HCT116 (cell line): Measurements from ENCODE around the gene ABCD1. TPM values are rescaled to one million over a fixed set of nuclear protein-coding genes. Genes with fewer than 3 reads are reported as not detected.

Experiments used
- ATAC-seq: fragments of 200-7000 bp; cut with Tn5 transposase; 2 replicates; pipeline ENCODE4 v1.9.1; 2020; ENCODE audit warnings: mild to moderate bottlenecking, moderate library complexity
- BruUV-seq: library from RNA; stranded (reverse); fragments of 400-500 nt; replicated peaks from 2 replicates; lab custom pipeline; 2021; lab: Mats Ljungman, UMichigan
- CTCF ChIA-PET: fragments of 300-600 bp; sonication (Branson Sonifier 250); formaldehyde crosslinking; loops from one replicate; lab custom pipeline; 2021; ENCODE audit warnings: antibody characterized with exemption; lab: Charles Lee
- POLR2A ChIA-PET: fragments of 300-600, 350-600 bp; sonication (Branson Sonifier 250); formaldehyde crosslinking; loops from one replicate; lab custom pipeline; 2021; ENCODE audit warnings: antibody characterized with exemption; lab: Charles Lee
- RAD21 ChIA-PET, 2 experiments: fragments of 300-600 bp; sonication (Branson Sonifier 250); formaldehyde crosslinking; loops; one replicate each; lab custom pipeline; 2023; ENCODE audit warnings: low total read pairs in 2 of 2; ENCODE audit not compliant: uncharacterized antibody in 2 of 2, unreplicated experiment in 2 of 2, low non-redundant PET in 1 of 2; lab: Charles Lee
- DNase-seq: peaks from one replicate; pipeline ENCODE4 v3.0.0-alpha.2; 2010; ENCODE audit warnings: low read depth, low spot score
- H2AFZ ChIP-seq: fragments of 200-600 bp; shearing (Covaris generic), sonication (generic); 2 replicates; pipeline ENCODE4 v1.6.1; 2017; ENCODE audit warnings: low read depth, mixed run types, mixed read lengths, antibody characterized with exemption, low read length; ENCODE audit not compliant: poor library complexity, severe bottlenecking
- H3K27ac ChIP-seq: 2 replicates; pipeline ENCODE4 v1.5.1; 2012; ENCODE audit warnings: low read depth, low read length
- H3K27me3 ChIP-seq: fragments of 200-600 bp; sonication (generic); 2 replicates; pipeline ENCODE4 v1.6.1; 2016; ENCODE audit warnings: mixed run types, low read length, mixed read lengths; ENCODE audit not compliant: insufficient read depth
- H3K36me3 ChIP-seq, 2 experiments: fragments of 200-500 bp in 1 of 2; fragments of 200-600 bp in 1 of 2; sonication (Bioruptor generic) in 1 of 2; sonication (generic) in 1 of 2; 2 replicates each; pipeline versions ENCODE4 v1.5.1 to v1.6.1; 2014 to 2016; ENCODE audit warnings: low read length in 2 of 2, inconsistent platforms in 1 of 2, mixed read lengths in 1 of 2, mixed run types in 1 of 2; ENCODE audit not compliant: insufficient read depth in 2 of 2, control insufficient read depth in 1 of 2
- H3K4me1 ChIP-seq, 2 experiments: fragments of 200-600 bp in 1 of 2; sonication (generic) in 1 of 2; 2 replicates each; pipeline versions ENCODE4 v1.5.1 to v1.6.1; 2012 to 2017; ENCODE audit warnings: low read length in 2 of 2, inconsistent platforms in 1 of 2, mild to moderate bottlenecking in 1 of 2, mixed read lengths in 1 of 2, mixed run types in 1 of 2, moderate library complexity in 1 of 2; ENCODE audit not compliant: insufficient read depth in 2 of 2, control insufficient read depth in 1 of 2
- H3K4me2 ChIP-seq: fragments of 200-600 bp; sonication (generic); 2 replicates; pipeline ENCODE4 v1.6.1; 2017; ENCODE audit warnings: mixed run types, low read length, mixed read lengths
- H3K4me3 ChIP-seq, 2 experiments: fragments of 200-600 bp in 1 of 2; sonication (generic) in 1 of 2; replicated peaks in 1 of 2; 2 replicates each; pipeline ENCODE4 v1.5.1; 2011 to 2016; ENCODE audit warnings: low read length in 2 of 2, control low read depth in 1 of 2, low read depth in 1 of 2, mild to moderate bottlenecking in 1 of 2, mixed read lengths in 1 of 2, mixed run types in 1 of 2
- H3K79me2 ChIP-seq: fragments of 200-600 bp; sonication (generic); 2 replicates; pipeline ENCODE4 v1.6.1; 2017; ENCODE audit warnings: mild to moderate bottlenecking, mixed run types, low read length, moderate library complexity, mixed read lengths; ENCODE audit not compliant: insufficient read depth
- H3K9ac ChIP-seq: fragments of 200-600 bp; sonication (generic); 2 replicates; pipeline ENCODE4 v1.6.1; 2016; ENCODE audit warnings: low read length, mixed read lengths
- H3K9me2 ChIP-seq: fragments of 200-600 bp; sonication (generic), shearing (Covaris generic); 2 replicates; pipeline ENCODE4 v1.6.1; 2017; ENCODE audit warnings: mixed run types, mild to moderate bottlenecking, moderate library complexity; ENCODE audit not compliant: insufficient read depth
- H3K9me3 ChIP-seq, 2 experiments: fragments of 200-500 bp in 1 of 2; fragments of 200-600 bp in 1 of 2; sonication (Bioruptor generic) in 1 of 2; sonication (generic) in 1 of 2; 2 replicates each; pipeline ENCODE4 v1.6.1; 2014 to 2017; ENCODE audit warnings: low read length in 2 of 2, mixed read lengths in 2 of 2, inconsistent platforms in 1 of 2, low read depth in 1 of 2, mild to moderate bottlenecking in 1 of 2, mixed run types in 1 of 2, moderate library complexity in 1 of 2; ENCODE audit not compliant: control insufficient read depth in 1 of 2, insufficient read depth in 1 of 2
- H4K20me1 ChIP-seq: fragments of 200-600 bp; sonication (generic), shearing (Covaris generic); 2 replicates; pipeline ENCODE4 v1.6.1; 2017; ENCODE audit warnings: mixed run types, mild to moderate bottlenecking, moderate library complexity; ENCODE audit not compliant: insufficient read depth
- ATF3 ChIP-seq: IDR thresholded peaks from 2 replicates; pipeline ENCODE4 v1.6.1; 2012
- CBX3 ChIP-seq: IDR thresholded peaks from 2 replicates; pipeline ENCODE4 v1.6.1; 2012; ENCODE audit warnings: low read depth
- EGR1 ChIP-seq: IDR thresholded peaks from 2 replicates; pipeline ENCODE4 v1.6.1; 2012; ENCODE audit warnings: low read depth
- EZH2 ChIP-seq: fragments of 200-600 bp; sonication (generic); IDR thresholded peaks from 2 replicates; pipeline ENCODE4 v1.6.1; 2017; ENCODE audit warnings: antibody characterized with exemption, mixed run types
- EZH2phosphoT487 ChIP-seq: fragments of 200-600 bp; IDR thresholded peaks from 2 replicates; pipeline ENCODE4 v1.6.1; 2018; ENCODE audit warnings: antibody characterized with exemption, borderline replicate concordance
- FOSL1 ChIP-seq: IDR thresholded peaks from 2 replicates; pipeline ENCODE4 v1.6.1; 2012; ENCODE audit warnings: low read depth
- JUND ChIP-seq: IDR thresholded peaks from 2 replicates; pipeline ENCODE4 v1.6.1; 2012
- intact Hi-C: fragments of 100-400 bp; cut with micrococcal nuclease; formaldehyde crosslinking; loops from 2 replicates; pipeline ENCODE4 v1.10.0; 2022
- total RNA-seq: library from RNA; stranded (reverse); gene quantifications from one replicate; pipeline ENCODE4 v1.2.1, GENCODE V29; 2021; ENCODE audit not compliant: unreplicated experiment
- TF ChIP-seq, protein P1 (sequence below): IDR thresholded peaks from 2 replicates; pipeline ENCODE4 v1.6.1; 2011; ENCODE audit warnings: mild to moderate bottlenecking, low read length, moderate library complexity; ENCODE audit not compliant: insufficient replicate concordance; ENCODE audit errors: extremely low read depth

ABCD1 gene
- total RNA-seq, 1 experiment from 2014 or later = 7.1 TPM

- Histone ChIP-seq H3K79me2 (peaks cover 29% of the 10 kb centered on the region), H2AFZ (no peak overlapping the region), H3K27ac (peak overlapping the region; percentile 85), H3K36me3 (peaks cover 4 to 6% of the 10 kb centered on the region in 2 experiments; a peak in 2 of 4 replicates), H3K4me3 (no peak overlapping the region), H3K4me2 (peak overlapping the region; percentile 69), H3K4me1 (peaks cover 39 to 45% of the 10 kb centered on the region in 2 experiments), H3K9me2 (no peaks in the 10 kb centered on the region), H3K9ac (no peak overlapping the region), H3K9me3 (no peaks in the 10 kb centered on the region), H3K27me3 (no peaks in the 10 kb centered on the region), H4K20me1 (no peaks in the 10 kb centered on the region)
- ATAC-seq = no peak
- DNase-seq = no peak
- POLR2A ChIA-PET = no interaction called here
- CTCF ChIA-PET = no interaction called here
- RAD21 ChIA-PET = no interaction called here
- BruUV-seq = no TSS peak
- TF ChIP-seq FOSL1 (no peak), ATF3 (no peak), EZH2phosphoT487 (no peak), JUND (no peak), CBX3 (no peak), EGR1 (no peak), EZH2 (no peak)
- TF ChIP-seq, protein P1, sequence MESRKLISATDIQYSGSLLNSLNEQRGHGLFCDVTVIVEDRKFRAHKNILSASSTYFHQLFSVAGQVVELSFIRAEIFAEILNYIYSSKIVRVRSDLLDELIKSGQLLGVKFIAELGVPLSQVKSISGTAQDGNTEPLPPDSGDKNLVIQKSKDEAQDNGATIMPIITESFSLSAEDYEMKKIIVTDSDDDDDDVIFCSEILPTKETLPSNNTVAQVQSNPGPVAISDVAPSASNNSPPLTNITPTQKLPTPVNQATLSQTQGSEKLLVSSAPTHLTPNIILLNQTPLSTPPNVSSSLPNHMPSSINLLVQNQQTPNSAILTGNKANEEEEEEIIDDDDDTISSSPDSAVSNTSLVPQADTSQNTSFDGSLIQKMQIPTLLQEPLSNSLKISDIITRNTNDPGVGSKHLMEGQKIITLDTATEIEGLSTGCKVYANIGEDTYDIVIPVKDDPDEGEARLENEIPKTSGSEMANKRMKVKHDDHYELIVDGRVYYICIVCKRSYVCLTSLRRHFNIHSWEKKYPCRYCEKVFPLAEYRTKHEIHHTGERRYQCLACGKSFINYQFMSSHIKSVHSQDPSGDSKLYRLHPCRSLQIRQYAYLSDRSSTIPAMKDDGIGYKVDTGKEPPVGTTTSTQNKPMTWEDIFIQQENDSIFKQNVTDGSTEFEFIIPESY = no peak
- intact Hi-C loops = no loop called here
Measured at GRCh38 chrX:153725832-153726285, 1.2 kb downstream of the ABCD1 start.
